SK-N-SH treated with all-trans-retinoic acid at 6 μM for 48 hours (cell line): ENCODE results near the gene RASAL1.

Experiments
- ATAC-seq: fragments of 200-7000 bp; cut with Tn5 transposase; 3 replicates; pipeline ENCODE4 v1.9.1; 2020; ENCODE audit warnings: mild to moderate bottlenecking, moderate library complexity
- ARNTL ChIP-seq: fragments of 450-650 bp; formaldehyde crosslinking; IDR thresholded peaks from 2 replicates; pipeline ENCODE4 v1.5.0; 2020; ENCODE audit warnings: low read depth, mild to moderate bottlenecking, moderate library complexity, borderline replicate concordance
- CSDC2 ChIP-seq: fragments of 250-450 bp; sonication (Bioruptor Pico); IDR thresholded peaks from 2 replicates; pipeline ENCODE4 v1.5.0; 2020; ENCODE audit warnings: mild to moderate bottlenecking, moderate library complexity
- GLIS3 ChIP-seq: fragments of 250-450 bp; sonication (Bioruptor Pico); IDR thresholded peaks from 2 replicates; pipeline ENCODE4 v1.5.0; 2020; ENCODE audit warnings: mild to moderate bottlenecking, moderate library complexity
- OSR1 ChIP-seq: fragments of 250-450 bp; sonication (Bioruptor Pico); IDR thresholded peaks from 2 replicates; pipeline ENCODE4 v1.8.0; 2022; ENCODE audit warnings: moderate library complexity, mild to moderate bottlenecking, inconsistent platforms
- PPARA ChIP-seq: fragments of 250-450 bp; sonication (Bioruptor Pico); IDR thresholded peaks from 2 replicates; pipeline ENCODE4 v1.5.0; 2020; ENCODE audit warnings: mild to moderate bottlenecking, borderline replicate concordance
- RARB ChIP-seq: fragments of 250-450 bp; sonication (Bioruptor Pico); IDR thresholded peaks from 2 replicates; pipeline ENCODE4 v1.8.0; 2021; ENCODE audit warnings: mild to moderate bottlenecking, moderate library complexity
- TCF4 ChIP-seq: fragments of 250-450 bp; sonication (Bioruptor Pico); IDR thresholded peaks from 2 replicates; pipeline ENCODE4 v1.8.0; 2021; ENCODE audit warnings: mild to moderate bottlenecking, moderate library complexity, borderline replicate concordance
- TOX ChIP-seq: fragments of 250-450 bp; sonication (Bioruptor Pico); IDR thresholded peaks from 2 replicates; pipeline ENCODE4 v1.8.0; 2021; ENCODE audit warnings: mild to moderate bottlenecking, moderate library complexity, borderline replicate concordance
- ZC3H10 ChIP-seq: fragments of 250-450 bp; sonication (Bioruptor Pico); IDR thresholded peaks from 2 replicates; pipeline ENCODE4 v1.5.1; 2021; ENCODE audit warnings: mild to moderate bottlenecking, moderate library complexity
- ZFP3 ChIP-seq: fragments of 250-450 bp; sonication (Bioruptor Pico); IDR thresholded peaks from 2 replicates; pipeline ENCODE4 v1.5.0; 2020; ENCODE audit warnings: mild to moderate bottlenecking, moderate library complexity
- ZFP30 ChIP-seq: fragments of 450-650 bp; formaldehyde crosslinking; IDR thresholded peaks from 2 replicates; pipeline ENCODE4 v1.5.0; 2022; ENCODE audit warnings: mild to moderate bottlenecking, moderate library complexity
- ZNF565 ChIP-seq: fragments of 450-650 bp; formaldehyde crosslinking; conservative IDR thresholded peaks from 2 replicates; pipeline ENCODE4 v1.5.0; 2020; ENCODE audit warnings: low read depth, mild to moderate bottlenecking, moderate library complexity
- ZNF70 ChIP-seq: fragments of 450-650 bp; formaldehyde crosslinking; IDR thresholded peaks from 2 replicates; pipeline ENCODE4 v1.5.0; 2020; ENCODE audit warnings: mild to moderate bottlenecking, moderate library complexity
- TF ChIP-seq, protein P1 (sequence below): fragments of 250-450 bp; sonication (Bioruptor Pico); IDR thresholded peaks from 2 replicates; pipeline ENCODE4 v1.5.1; 2021; ENCODE audit warnings: mild to moderate bottlenecking, moderate library complexity
- TF ChIP-seq, protein P2 (sequence below): fragments of 250-450 bp; sonication (Bioruptor Pico); IDR thresholded peaks from 2 replicates; pipeline ENCODE4 v1.8.0; 2020; ENCODE audit warnings: mild to moderate bottlenecking, moderate library complexity, borderline replicate concordance
- TF ChIP-seq, protein P3 (sequence below): fragments of 250-450 bp; sonication (Bioruptor Pico); IDR thresholded peaks from 2 replicates; pipeline ENCODE4 v1.5.1; 2020; ENCODE audit warnings: low read depth, mild to moderate bottlenecking, moderate library complexity
- TF ChIP-seq, protein P4 (sequence below): fragments of 250-450 bp; sonication (Bioruptor Pico); IDR thresholded peaks from 2 replicates; pipeline ENCODE4 v1.8.0; 2021; ENCODE audit warnings: low read depth, mild to moderate bottlenecking, moderate library complexity, borderline replicate concordance
- TF ChIP-seq, protein P5 (sequence below): fragments of 250-450 bp; sonication (Bioruptor Pico); IDR thresholded peaks from 2 replicates; pipeline ENCODE4 v1.5.0; 2020; ENCODE audit warnings: mild to moderate bottlenecking, moderate library complexity

The RASAL1 gene

DNA sequence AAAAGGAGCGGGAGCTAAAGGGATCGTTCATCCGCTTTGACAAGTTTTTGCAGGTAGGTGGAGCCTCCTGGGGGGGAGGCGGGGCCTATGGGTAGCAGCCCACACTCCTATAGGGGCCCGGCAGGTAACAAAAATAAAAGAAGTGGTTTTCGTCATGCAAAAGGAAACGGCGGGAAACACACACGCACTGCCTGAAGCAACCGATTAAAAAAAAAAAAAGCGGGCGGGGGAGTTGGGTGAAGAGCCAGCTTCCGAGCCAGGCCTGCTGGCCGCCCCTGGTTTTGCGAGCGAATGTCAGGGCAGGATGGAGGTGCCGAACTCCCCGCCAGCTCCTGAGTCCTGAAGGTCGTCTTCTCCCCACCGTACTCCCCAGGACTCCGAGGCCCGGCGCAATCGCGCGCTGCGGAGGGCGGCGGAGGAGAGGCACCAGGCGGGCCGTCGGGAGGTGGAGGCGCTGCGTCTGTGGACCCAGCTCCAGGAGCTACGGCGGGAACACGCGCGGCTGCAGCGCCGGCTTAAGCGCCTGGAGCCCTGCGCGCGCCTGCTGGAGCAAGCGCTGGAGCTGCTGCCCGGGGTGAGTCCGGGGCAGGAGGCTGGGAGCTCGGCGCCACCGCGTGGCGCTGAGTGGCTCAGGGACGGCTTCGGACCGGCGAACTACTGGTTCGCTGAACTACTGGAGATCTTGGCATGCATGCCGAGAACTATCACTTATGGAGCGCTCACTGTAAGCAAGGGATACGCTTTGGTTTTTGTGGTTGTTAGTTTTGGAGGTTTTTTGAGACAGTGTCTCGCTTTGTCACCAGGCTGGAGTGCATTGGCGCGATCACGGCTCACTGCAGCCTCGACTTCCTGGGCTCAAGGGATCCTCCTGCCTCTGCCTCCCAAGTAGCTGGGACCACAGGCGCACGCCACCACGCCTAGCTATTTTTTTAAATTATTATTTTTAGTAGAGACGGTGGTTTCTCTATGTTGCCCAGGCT lies 17.6 kb upstream of the RASAL1 start:
- peak; percentile 85 for ATAC-seq
- TF ChIP-seq PPARA (CRISPR knock-in tag) (no peak), ZC3H10 (no peak), ZFP30 (CRISPR knock-in tag) (no peak), CSDC2 (no peak), ZNF565 (CRISPR knock-in tag) (no peak), ZFP3 (no peak), OSR1 (CRISPR knock-in tag) (no peak), RARB (CRISPR knock-in tag) (no peak), TOX (CRISPR knock-in tag) (no peak), TCF4 (no peak), GLIS3 (CRISPR knock-in tag) (no peak)
- TF ChIP-seq, protein P1, sequence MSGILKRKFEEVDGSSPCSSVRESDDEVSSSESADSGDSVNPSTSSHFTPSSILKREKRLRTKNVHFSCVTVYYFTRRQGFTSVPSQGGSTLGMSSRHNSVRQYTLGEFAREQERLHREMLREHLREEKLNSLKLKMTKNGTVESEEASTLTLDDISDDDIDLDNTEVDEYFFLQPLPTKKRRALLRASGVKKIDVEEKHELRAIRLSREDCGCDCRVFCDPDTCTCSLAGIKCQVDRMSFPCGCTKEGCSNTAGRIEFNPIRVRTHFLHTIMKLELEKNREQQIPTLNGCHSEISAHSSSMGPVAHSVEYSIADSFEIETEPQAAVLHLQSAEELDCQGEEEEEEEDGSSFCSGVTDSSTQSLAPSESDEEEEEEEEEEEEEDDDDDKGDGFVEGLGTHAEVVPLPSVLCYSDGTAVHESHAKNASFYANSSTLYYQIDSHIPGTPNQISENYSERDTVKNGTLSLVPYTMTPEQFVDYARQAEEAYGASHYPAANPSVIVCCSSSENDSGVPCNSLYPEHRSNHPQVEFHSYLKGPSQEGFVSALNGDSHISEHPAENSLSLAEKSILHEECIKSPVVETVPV (CRISPR knock-in tag): no peak
- TF ChIP-seq, protein P2, sequence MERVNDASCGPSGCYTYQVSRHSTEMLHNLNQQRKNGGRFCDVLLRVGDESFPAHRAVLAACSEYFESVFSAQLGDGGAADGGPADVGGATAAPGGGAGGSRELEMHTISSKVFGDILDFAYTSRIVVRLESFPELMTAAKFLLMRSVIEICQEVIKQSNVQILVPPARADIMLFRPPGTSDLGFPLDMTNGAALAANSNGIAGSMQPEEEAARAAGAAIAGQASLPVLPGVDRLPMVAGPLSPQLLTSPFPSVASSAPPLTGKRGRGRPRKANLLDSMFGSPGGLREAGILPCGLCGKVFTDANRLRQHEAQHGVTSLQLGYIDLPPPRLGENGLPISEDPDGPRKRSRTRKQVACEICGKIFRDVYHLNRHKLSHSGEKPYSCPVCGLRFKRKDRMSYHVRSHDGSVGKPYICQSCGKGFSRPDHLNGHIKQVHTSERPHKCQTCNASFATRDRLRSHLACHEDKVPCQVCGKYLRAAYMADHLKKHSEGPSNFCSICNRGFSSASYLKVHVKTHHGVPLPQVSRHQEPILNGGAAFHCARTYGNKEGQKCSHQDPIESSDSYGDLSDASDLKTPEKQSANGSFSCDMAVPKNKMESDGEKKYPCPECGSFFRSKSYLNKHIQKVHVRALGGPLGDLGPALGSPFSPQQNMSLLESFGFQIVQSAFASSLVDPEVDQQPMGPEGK (CRISPR knock-in tag): no peak
- TF ChIP-seq, protein P3, sequence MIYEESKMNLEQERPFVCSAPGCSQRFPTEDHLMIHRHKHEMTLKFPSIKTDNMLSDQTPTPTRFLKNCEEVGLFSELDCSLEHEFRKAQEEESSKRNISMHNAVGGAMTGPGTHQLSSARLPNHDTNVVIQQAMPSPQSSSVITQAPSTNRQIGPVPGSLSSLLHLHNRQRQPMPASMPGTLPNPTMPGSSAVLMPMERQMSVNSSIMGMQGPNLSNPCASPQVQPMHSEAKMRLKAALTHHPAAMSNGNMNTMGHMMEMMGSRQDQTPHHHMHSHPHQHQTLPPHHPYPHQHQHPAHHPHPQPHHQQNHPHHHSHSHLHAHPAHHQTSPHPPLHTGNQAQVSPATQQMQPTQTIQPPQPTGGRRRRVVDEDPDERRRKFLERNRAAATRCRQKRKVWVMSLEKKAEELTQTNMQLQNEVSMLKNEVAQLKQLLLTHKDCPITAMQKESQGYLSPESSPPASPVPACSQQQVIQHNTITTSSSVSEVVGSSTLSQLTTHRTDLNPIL: no peak
- TF ChIP-seq, protein P4, sequence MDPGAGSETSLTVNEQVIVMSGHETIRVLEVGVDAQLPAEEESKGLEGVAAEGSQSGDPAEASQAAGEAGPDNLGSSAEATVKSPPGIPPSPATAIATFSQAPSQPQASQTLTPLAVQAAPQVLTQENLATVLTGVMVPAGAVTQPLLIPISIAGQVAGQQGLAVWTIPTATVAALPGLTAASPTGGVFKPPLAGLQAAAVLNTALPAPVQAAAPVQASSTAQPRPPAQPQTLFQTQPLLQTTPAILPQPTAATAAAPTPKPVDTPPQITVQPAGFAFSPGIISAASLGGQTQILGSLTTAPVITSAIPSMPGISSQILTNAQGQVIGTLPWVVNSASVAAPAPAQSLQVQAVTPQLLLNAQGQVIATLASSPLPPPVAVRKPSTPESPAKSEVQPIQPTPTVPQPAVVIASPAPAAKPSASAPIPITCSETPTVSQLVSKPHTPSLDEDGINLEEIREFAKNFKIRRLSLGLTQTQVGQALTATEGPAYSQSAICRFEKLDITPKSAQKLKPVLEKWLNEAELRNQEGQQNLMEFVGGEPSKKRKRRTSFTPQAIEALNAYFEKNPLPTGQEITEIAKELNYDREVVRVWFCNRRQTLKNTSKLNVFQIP (CRISPR knock-in tag): no peak
- TF ChIP-seq, protein P5, sequence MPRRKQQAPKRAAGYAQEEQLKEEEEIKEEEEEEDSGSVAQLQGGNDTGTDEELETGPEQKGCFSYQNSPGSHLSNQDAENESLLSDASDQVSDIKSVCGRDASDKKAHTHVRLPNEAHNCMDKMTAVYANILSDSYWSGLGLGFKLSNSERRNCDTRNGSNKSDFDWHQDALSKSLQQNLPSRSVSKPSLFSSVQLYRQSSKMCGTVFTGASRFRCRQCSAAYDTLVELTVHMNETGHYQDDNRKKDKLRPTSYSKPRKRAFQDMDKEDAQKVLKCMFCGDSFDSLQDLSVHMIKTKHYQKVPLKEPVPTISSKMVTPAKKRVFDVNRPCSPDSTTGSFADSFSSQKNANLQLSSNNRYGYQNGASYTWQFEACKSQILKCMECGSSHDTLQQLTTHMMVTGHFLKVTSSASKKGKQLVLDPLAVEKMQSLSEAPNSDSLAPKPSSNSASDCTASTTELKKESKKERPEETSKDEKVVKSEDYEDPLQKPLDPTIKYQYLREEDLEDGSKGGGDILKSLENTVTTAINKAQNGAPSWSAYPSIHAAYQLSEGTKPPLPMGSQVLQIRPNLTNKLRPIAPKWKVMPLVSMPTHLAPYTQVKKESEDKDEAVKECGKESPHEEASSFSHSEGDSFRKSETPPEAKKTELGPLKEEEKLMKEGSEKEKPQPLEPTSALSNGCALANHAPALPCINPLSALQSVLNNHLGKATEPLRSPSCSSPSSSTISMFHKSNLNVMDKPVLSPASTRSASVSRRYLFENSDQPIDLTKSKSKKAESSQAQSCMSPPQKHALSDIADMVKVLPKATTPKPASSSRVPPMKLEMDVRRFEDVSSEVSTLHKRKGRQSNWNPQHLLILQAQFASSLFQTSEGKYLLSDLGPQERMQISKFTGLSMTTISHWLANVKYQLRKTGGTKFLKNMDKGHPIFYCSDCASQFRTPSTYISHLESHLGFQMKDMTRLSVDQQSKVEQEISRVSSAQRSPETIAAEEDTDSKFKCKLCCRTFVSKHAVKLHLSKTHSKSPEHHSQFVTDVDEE (CRISPR knock-in tag): no peak

GRCh38 chr12:113152196-113152834 lies 16.8 kb upstream of the RASAL1 start:
- no peak for TF ChIP-seq ZNF70 (CRISPR knock-in tag)
- no peak for TF ChIP-seq ZNF565 (CRISPR knock-in tag)
- TF ChIP-seq TCF4: no peak
- no peak for TF ChIP-seq ZC3H10
- no peak for TF ChIP-seq ARNTL (CRISPR knock-in tag)
- TF ChIP-seq, protein P5 (CRISPR knock-in tag): no peak
- TF ChIP-seq, protein P2 (CRISPR knock-in tag): no peak
- TF ChIP-seq, protein P1 (CRISPR knock-in tag): no peak
- no peak for ATAC-seq
